ENCODE measurements around the gene DCC.

DCC gene

GRCh38 chr18:52605345-52605744 is 265.3 kb downstream of the DCC start:
- DNase-seq (ENCODE audit: low spot score): no peak

- DNase-seq (ENCODE audit: low spot score): no peak
Measured at GRCh38 chr18:52607985-52608384, 268.0 kb downstream of the DCC start.

- DNase-seq (ENCODE audit: low spot score): no peak
Measured at GRCh38 chr18:52610451-52611115, 270.6 kb downstream of the DCC start.

- DNase-seq (ENCODE audit: low spot score): no peak
Measured at GRCh38 chr18:52612406-52612805, 272.4 kb downstream of the DCC start.

GRCh38 chr18:52615321-52615720 is 275.3 kb downstream of the DCC start:
- no peak for DNase-seq (ENCODE audit: low spot score)

GRCh38 chr18:52615943-52616342 is 275.9 kb downstream of the DCC start:
- no peak for DNase-seq (ENCODE audit: low spot score)

GRCh38 chr18:52617931-52618330 is 277.9 kb downstream of the DCC start:
- DNase-seq (ENCODE audit: low spot score): no peak

GRCh38 chr18:52620926-52621439 is 281.0 kb downstream of the DCC start:
- DNase-seq (ENCODE audit: low spot score): no peak

GRCh38 chr18:52624702-52625101 is 284.7 kb downstream of the DCC start:
- no peak for DNase-seq (ENCODE audit: low spot score)

GRCh38 chr18:52636536-52636935 is 296.5 kb downstream of the DCC start:
- no peak for DNase-seq (ENCODE audit: low spot score)

GRCh38 chr18:52648201-52648600 is 308.2 kb downstream of the DCC start:
- DNase-seq (ENCODE audit: low spot score): no peak

- peak; percentile 41 for DNase-seq (ENCODE audit: low spot score)
Measured at GRCh38 chr18:52652391-52652790, 312.4 kb downstream of the DCC start.

- DNase-seq (ENCODE audit: low spot score): no peak
Measured at GRCh38 chr18:52657043-52657805, 317.2 kb downstream of the DCC start.

GRCh38 chr18:52667463-52668065 is 327.6 kb downstream of the DCC start:
- no peak for DNase-seq (ENCODE audit: low spot score)

- DNase-seq (ENCODE audit: low spot score): no peak
Measured at GRCh38 chr18:52670896-52671295, 330.9 kb downstream of the DCC start.

GRCh38 chr18:52678034-52678433 is 338.0 kb downstream of the DCC start:
- DNase-seq (ENCODE audit: low spot score): peak; percentile 48

- no peak for DNase-seq (ENCODE audit: low spot score)
Measured at GRCh38 chr18:52678551-52678950, 338.6 kb downstream of the DCC start.

- no peak for DNase-seq (ENCODE audit: low spot score)
Measured at GRCh38 chr18:52679354-52679753, 339.4 kb downstream of the DCC start.

- DNase-seq (ENCODE audit: low spot score): no peak
Measured at GRCh38 chr18:52682260-52682659, 342.3 kb downstream of the DCC start.

- no peak for DNase-seq (ENCODE audit: low spot score)
Measured at GRCh38 chr18:52685316-52685715, 345.3 kb downstream of the DCC start.

GRCh38 chr18:52691841-52692240 is 351.8 kb downstream of the DCC start:
- no peak for DNase-seq (ENCODE audit: low spot score)

- no peak for DNase-seq (ENCODE audit: low spot score)
Measured at GRCh38 chr18:52694804-52695203, 354.8 kb downstream of the DCC start.

- no peak for DNase-seq (ENCODE audit: low spot score)
Measured at GRCh38 chr18:52700116-52700515, 360.1 kb downstream of the DCC start.

Data from ecto neural progenitor cell (in vitro differentiated cells).